ENCODE measurements around the gene JMJD7. TPM values are rescaled to one million over a fixed set of nuclear protein-coding genes. Genes with fewer than 3 reads are reported as not detected.

JMJD7 gene
- total RNA-seq, 3 donors from 2014 or later, result 7.8 to 20.8 (median 8.8) TPM

- no peak for DNase-seq (ENCODE audit: low spot score in 2 of 2)
- H3K27ac ChIP-seq, result no peak overlapping the region
- H3K27me3 ChIP-seq, result no peaks in the 10 kb centered on the region
- H3K4me1 ChIP-seq, result no peaks in the 10 kb centered on the region
- intact Hi-C loops (cut with DNase I; ENCODE audit: low total_unique reads), result no loop called here
- no peak for TF ChIP-seq POLR2A (IDR thresholded peaks at IDR 0.05)
- TF ChIP-seq CTCF (IDR thresholded peaks at IDR 0.05), result no peak
- no peak for TF ChIP-seq POLR2AphosphoS5 (IDR thresholded peaks at IDR 0.05)
- H3K9me3 ChIP-seq, result no peaks in the 10 kb centered on the region
- peaks cover 12% of the 10 kb centered on the region for H3K36me3 ChIP-seq
- H3K4me3 ChIP-seq, result no peak overlapping the region
Observed at GRCh38 chr15:41812820-41813375, 15.0 kb upstream of the JMJD7 start.

- intact Hi-C loops (cut with DNase I; ENCODE audit: low total_unique reads), result no loop called here
- peaks cover 12% of the 10 kb centered on the region for H3K36me3 ChIP-seq
- TF ChIP-seq POLR2A (IDR thresholded peaks at IDR 0.05) (no peak), POLR2AphosphoS5 (IDR thresholded peaks at IDR 0.05) (no peak), CTCF (IDR thresholded peaks at IDR 0.05) (no peak)
Observed at GRCh38 chr15:41813426-41813825, 14.5 kb upstream of the JMJD7 start.

GRCh38 chr15:41814534-41814933, 13.4 kb upstream of the JMJD7 start:
- no peak for TF ChIP-seq POLR2A (IDR thresholded peaks at IDR 0.05)
- H3K27ac ChIP-seq, result no peak overlapping the region
- no peak overlapping the region for H3K4me3 ChIP-seq
- peaks cover 12% of the 10 kb centered on the region for H3K36me3 ChIP-seq
- intact Hi-C loops (cut with DNase I; ENCODE audit: low total_unique reads), result no loop called here
- H3K9me3 ChIP-seq, result no peaks in the 10 kb centered on the region
- H3K4me1 ChIP-seq, result no peaks in the 10 kb centered on the region
- H3K27me3 ChIP-seq, result no peaks in the 10 kb centered on the region
- no peak for DNase-seq (ENCODE audit: low spot score in 2 of 2)

More at GRCh38 chr15:41813426-41813825, 14.5 kb upstream of the JMJD7 start:
- Histone ChIP-seq H3K4me3 (no peak overlapping the region), H3K27ac (no peak overlapping the region), H3K27me3 (no peaks in the 10 kb centered on the region), H3K4me1 (no peaks in the 10 kb centered on the region), H3K9me3 (no peaks in the 10 kb centered on the region)
- DNase-seq (ENCODE audit: low spot score in 2 of 2), result no peak

- Histone ChIP-seq H3K9me3 (no peaks in the 10 kb centered on the region), H3K27ac (no peak overlapping the region), H3K4me3 (no peak overlapping the region), H3K27me3 (no peaks in the 10 kb centered on the region), H3K4me1 (no peaks in the 10 kb centered on the region), H3K36me3 (peaks cover 12% of the 10 kb centered on the region)
- intact Hi-C loops (cut with DNase I; ENCODE audit: low total_unique reads), result loop anchor here (5.0 kb wide), 1 partner anchor 44 kb away; the partner anchor contains the start of gene MAPKBP1
- DNase-seq (ENCODE audit: low spot score in 2 of 2), result no peak
- TF ChIP-seq POLR2A (IDR thresholded peaks at IDR 0.05) (no peak), POLR2AphosphoS5 (IDR thresholded peaks at IDR 0.05) (no peak), CTCF (IDR thresholded peaks at IDR 0.05) (no peak)
Observed at GRCh38 chr15:41816788-41817187, 11.1 kb upstream of the JMJD7 start.

GRCh38 chr15:41817327-41817726, 10.6 kb upstream of the JMJD7 start:
- Histone ChIP-seq H3K4me1 (no peaks in the 10 kb centered on the region), H3K36me3 (peaks cover 12% of the 10 kb centered on the region), H3K27me3 (no peaks in the 10 kb centered on the region), H3K4me3 (no peak overlapping the region), H3K27ac (no peak overlapping the region), H3K9me3 (no peaks in the 10 kb centered on the region)
- intact Hi-C loops (cut with DNase I; ENCODE audit: low total_unique reads), result loop anchor here (5.0 kb wide), 1 partner anchor 45 kb away; the partner anchor contains the start of gene MAPKBP1
- TF ChIP-seq CTCF (IDR thresholded peaks at IDR 0.05), result no peak
- no peak for TF ChIP-seq POLR2A (IDR thresholded peaks at IDR 0.05)
- no peak for TF ChIP-seq POLR2AphosphoS5 (IDR thresholded peaks at IDR 0.05)
- no peak for DNase-seq (ENCODE audit: low spot score in 2 of 2)

Measured in breast epithelium (tissue), 4 donors.